Measurements from ENCODE around the gene TBC1D13.

GRCh38 chr9:128809036-128809599 lies 22.1 kb downstream of the TBC1D13 start:
- no peak for TF ChIP-seq RAD21 (conservative IDR thresholded peaks at IDR 0.05)
- no peak for TF ChIP-seq POLR2AphosphoS5 (IDR thresholded peaks at IDR 0.05)
- no peak for TF ChIP-seq CTCF (IDR thresholded peaks at IDR 0.05; ENCODE audit: poor library complexity, severe bottlenecking)
- TF ChIP-seq EP300 (conservative IDR thresholded peaks at IDR 0.05; ENCODE audit: poor library complexity, severe bottlenecking): no peak
- no peak for TF ChIP-seq TAF1 (IDR thresholded peaks at IDR 0.05; ENCODE audit: low read depth)

Measured in neural cell (in vitro differentiated cells).